MM.1S (cell line): ENCODE data around the gene TNFAIP3.

ENCODE experiments used
- DNase-seq: peaks from one replicate; pipeline ENCODE4 v3.0.0-alpha.2; 2015
- H2AFZ ChIP-seq: fragments of 300-600 bp; sonication (generic); 2 replicates; pipeline ENCODE4 v1.6.0; 2016; ENCODE audit warnings: antibody characterized with exemption, low read length
- H3F3A ChIP-seq: fragments of 300-600 bp; sonication (generic); 2 replicates; pipeline ENCODE4 v1.6.1; 2016; ENCODE audit warnings: mild to moderate bottlenecking, antibody characterized with exemption, low read length, moderate library complexity, mixed read lengths; ENCODE audit not compliant: insufficient read depth
- H3K27ac ChIP-seq: fragments of 300-600 bp; sonication (generic); 2 replicates; pipeline ENCODE4 v1.5.1; 2016; ENCODE audit warnings: mild to moderate bottlenecking, low read length
- H3K27me3 ChIP-seq: fragments of 300-600 bp; sonication (generic); replicated peaks from 2 replicates; pipeline ENCODE4 v1.6.0; 2016; ENCODE audit warnings: low read length; ENCODE audit not compliant: insufficient read depth
- H3K36me3 ChIP-seq: fragments of 300-600 bp; sonication (generic); replicated peaks from 2 replicates; pipeline ENCODE4 v1.6.1; 2016; ENCODE audit warnings: mild to moderate bottlenecking, low read length, mixed read lengths; ENCODE audit not compliant: insufficient read depth
- H3K4me1 ChIP-seq: fragments of 300-600 bp; sonication (generic); 2 replicates; pipeline ENCODE4 v1.6.1; 2016; ENCODE audit warnings: low read length, mixed read lengths
- H3K4me2 ChIP-seq: fragments of 300-600 bp; sonication (generic); 2 replicates; pipeline ENCODE4 v1.6.0; 2016; ENCODE audit warnings: low read depth, low read length
- H3K4me3 ChIP-seq: fragments of 300-600 bp; sonication (generic); 2 replicates; pipeline ENCODE4 v1.5.1; 2016; ENCODE audit warnings: low read length, mixed read lengths
- H3K79me2 ChIP-seq: fragments of 300-600 bp; sonication (generic); 2 replicates; pipeline ENCODE4 v1.6.1; 2016; ENCODE audit warnings: mixed run types, low read length, mixed read lengths
- H3K9ac ChIP-seq: fragments of 300-600 bp; sonication (generic); 2 replicates; pipeline ENCODE4 v1.6.1; 2016; ENCODE audit warnings: low read length, mixed read lengths
- H3K9me2 ChIP-seq: fragments of 300-600 bp; sonication (generic); replicated peaks from 2 replicates; pipeline ENCODE4 v1.6.1; 2016; ENCODE audit warnings: mild to moderate bottlenecking, low read length, mixed read lengths; ENCODE audit not compliant: insufficient read depth
- H3K9me3 ChIP-seq: fragments of 300-600 bp; sonication (generic); replicated peaks from 2 replicates; pipeline ENCODE4 v1.6.1; 2016; ENCODE audit warnings: mild to moderate bottlenecking, low read length, mixed read lengths; ENCODE audit not compliant: insufficient read depth
- H4K20me1 ChIP-seq: fragments of 300-600 bp; sonication (generic); 2 replicates; pipeline ENCODE4 v1.6.1; 2016; ENCODE audit warnings: mild to moderate bottlenecking, low read length, moderate library complexity, mixed read lengths; ENCODE audit not compliant: insufficient read depth
- EZH2 ChIP-seq: fragments of 300-600 bp; sonication (generic); optimal IDR thresholded peaks from 2 replicates; pipeline ENCODE3; 2017; ENCODE audit warnings: low read depth, mild to moderate bottlenecking, antibody characterized with exemption, low read length, mixed read lengths
- EZH2phosphoT487 ChIP-seq: fragments of 300-600 bp; sonication (generic); IDR thresholded peaks from 2 replicates; pipeline ENCODE4 v1.6.1; 2018; ENCODE audit warnings: antibody characterized with exemption, low read length
- TF ChIP-seq, protein P1 (sequence below): fragments of 300-600 bp; sonication (generic); IDR thresholded peaks from 2 replicates; pipeline ENCODE4 v1.5.1; 2016; ENCODE audit warnings: antibody characterized with exemption, low read length, mixed read lengths

Gene TNFAIP3

DNA sequence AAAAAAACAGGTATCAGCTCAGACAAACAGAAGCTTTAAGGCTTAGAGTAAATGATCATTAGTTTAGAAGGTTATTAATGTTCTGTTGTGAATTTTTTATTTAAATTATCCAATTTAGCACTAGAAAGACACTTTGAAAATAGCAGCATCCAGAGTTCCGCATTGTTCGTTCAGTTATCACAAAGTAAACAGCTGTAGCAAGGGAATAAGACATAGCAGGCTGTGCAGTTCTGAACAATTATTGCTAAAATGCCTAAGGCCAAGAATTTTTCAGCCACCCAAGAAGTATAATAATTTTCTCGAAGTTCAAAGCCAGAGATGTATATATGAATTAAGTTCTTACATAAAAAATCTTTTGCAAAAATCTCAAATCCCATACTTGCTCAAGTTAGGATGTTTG lies 8.0 kb upstream of the TNFAIP3 start:
- H3K4me1 ChIP-seq, result no peaks in the 10 kb centered on the region
- H3K27ac ChIP-seq, result no peak overlapping the region
- no peaks in the 10 kb centered on the region for H3K9me2 ChIP-seq
- H3K79me2 ChIP-seq, result peaks cover 43% of the 10 kb centered on the region
- no peaks in the 10 kb centered on the region for H4K20me1 ChIP-seq
- peaks cover 3% of the 10 kb centered on the region; the same call in 1 of the 2 replicates for H3K36me3 ChIP-seq
- no peak overlapping the region for H2AFZ ChIP-seq
- H3K4me2 ChIP-seq, result no peak overlapping the region
- no peaks in the 10 kb centered on the region for H3F3A ChIP-seq
- no peak for DNase-seq
- H3K27me3 ChIP-seq, result no peaks in the 10 kb centered on the region
- no peak overlapping the region for H3K4me3 ChIP-seq
- no peak overlapping the region for H3K9ac ChIP-seq
- H3K9me3 ChIP-seq, result no peaks in the 10 kb centered on the region
- no peak for TF ChIP-seq EZH2phosphoT487
- no peak for TF ChIP-seq EZH2
- TF ChIP-seq, protein P1, sequence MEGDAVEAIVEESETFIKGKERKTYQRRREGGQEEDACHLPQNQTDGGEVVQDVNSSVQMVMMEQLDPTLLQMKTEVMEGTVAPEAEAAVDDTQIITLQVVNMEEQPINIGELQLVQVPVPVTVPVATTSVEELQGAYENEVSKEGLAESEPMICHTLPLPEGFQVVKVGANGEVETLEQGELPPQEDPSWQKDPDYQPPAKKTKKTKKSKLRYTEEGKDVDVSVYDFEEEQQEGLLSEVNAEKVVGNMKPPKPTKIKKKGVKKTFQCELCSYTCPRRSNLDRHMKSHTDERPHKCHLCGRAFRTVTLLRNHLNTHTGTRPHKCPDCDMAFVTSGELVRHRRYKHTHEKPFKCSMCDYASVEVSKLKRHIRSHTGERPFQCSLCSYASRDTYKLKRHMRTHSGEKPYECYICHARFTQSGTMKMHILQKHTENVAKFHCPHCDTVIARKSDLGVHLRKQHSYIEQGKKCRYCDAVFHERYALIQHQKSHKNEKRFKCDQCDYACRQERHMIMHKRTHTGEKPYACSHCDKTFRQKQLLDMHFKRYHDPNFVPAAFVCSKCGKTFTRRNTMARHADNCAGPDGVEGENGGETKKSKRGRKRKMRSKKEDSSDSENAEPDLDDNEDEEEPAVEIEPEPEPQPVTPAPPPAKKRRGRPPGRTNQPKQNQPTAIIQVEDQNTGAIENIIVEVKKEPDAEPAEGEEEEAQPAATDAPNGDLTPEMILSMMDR, result no peak

GRCh38 chr6:137860394-137861005 lies 6.6 kb upstream of the TNFAIP3 start:
- Histone ChIP-seq H3K4me3 (no peak overlapping the region), H3K9me3 (no peaks in the 10 kb centered on the region), H3K36me3 (peaks cover 3% of the 10 kb centered on the region; the same call in 1 of the 2 replicates), H3K9me2 (no peaks in the 10 kb centered on the region), H3F3A (no peaks in the 10 kb centered on the region), H3K27ac (no peak overlapping the region), H3K27me3 (no peaks in the 10 kb centered on the region), H3K79me2 (peaks cover 58% of the 10 kb centered on the region), H2AFZ (no peak overlapping the region), H3K9ac (no peak overlapping the region), H4K20me1 (no peaks in the 10 kb centered on the region), H3K4me2 (no peak overlapping the region), H3K4me1 (peaks cover 4% of the 10 kb centered on the region)
- TF ChIP-seq, protein P1, result no peak
- TF ChIP-seq EZH2phosphoT487, result no peak
- TF ChIP-seq EZH2, result no peak
- DNase-seq, result no peak

- no peak overlapping the region for H3K27ac ChIP-seq
- no peak overlapping the region for H3K4me2 ChIP-seq
- peaks cover 3% of the 10 kb centered on the region; the same call in 1 of the 2 replicates for H3K36me3 ChIP-seq
- H3K27me3 ChIP-seq, result no peaks in the 10 kb centered on the region
- H3K9me3 ChIP-seq, result no peaks in the 10 kb centered on the region
- H4K20me1 ChIP-seq, result no peaks in the 10 kb centered on the region
- DNase-seq, result no peak
- no peak overlapping the region for H2AFZ ChIP-seq
- no peaks in the 10 kb centered on the region for H3K9me2 ChIP-seq
- H3K4me1 ChIP-seq, result peaks cover 11% of the 10 kb centered on the region
- TF ChIP-seq, protein P1, result no peak
- TF ChIP-seq EZH2phosphoT487 (no peak), EZH2 (no peak)
- H3K4me3 ChIP-seq, result no peak overlapping the region
- peaks cover 70% of the 10 kb centered on the region for H3K79me2 ChIP-seq
- no peak overlapping the region for H3K9ac ChIP-seq
- no peaks in the 10 kb centered on the region for H3F3A ChIP-seq
These were observed 5.3 kb upstream of the TNFAIP3 start for GRCh38 chr6:137861550-137862337.
